LoVo (cell line): ENCODE data around the gene PYHIN1.
"Not testable (repeated sequence)": the region's sequence is repeated elsewhere in the genome, so short reads cannot be mapped to it uniquely, and the experiment has no call there.

Experiments
- DNase-seq: peaks from one replicate; pipeline ENCODE4 v3.0.0-alpha.2; 2016; ENCODE audit warnings: low spot score

Gene PYHIN1

DNA sequence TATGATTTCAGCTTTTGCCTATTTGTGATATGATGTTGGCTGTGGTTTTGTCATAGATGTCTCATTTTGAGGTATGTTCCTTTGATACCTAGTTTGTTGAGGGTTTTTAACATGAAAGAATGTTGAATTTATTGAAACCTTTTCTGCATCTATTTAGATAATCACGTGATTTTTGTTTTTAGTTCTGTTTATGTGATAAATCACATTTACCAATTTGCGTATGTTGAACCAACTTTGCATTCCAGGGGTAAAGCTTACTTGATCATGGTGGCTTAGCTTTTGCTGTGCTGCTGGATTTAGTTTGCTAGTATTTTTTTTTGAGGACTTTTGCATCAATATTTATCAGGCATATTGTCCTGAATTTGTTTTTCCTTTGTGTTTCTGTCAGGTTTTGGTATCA, 51.9 kb downstream of the PYHIN1 start:
- no peak for DNase-seq

DNA sequence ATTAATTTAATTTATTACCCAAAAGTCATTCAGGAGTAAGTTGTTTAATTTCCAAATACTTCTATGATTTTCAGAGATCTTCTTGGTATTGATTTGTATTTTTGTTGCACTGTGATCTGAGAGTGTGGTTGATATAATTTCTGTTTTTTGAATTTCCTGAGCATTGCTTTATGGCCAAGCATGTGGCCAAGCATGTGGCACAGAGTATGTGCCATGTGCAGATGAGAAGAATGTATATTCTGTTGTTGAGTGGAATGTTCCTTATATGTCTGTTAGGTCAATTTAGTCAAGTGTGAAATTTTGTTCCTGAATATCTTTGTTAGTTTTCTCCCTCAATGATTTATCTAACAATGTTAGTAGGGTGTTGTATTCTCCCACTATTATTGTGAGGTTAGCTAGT, 53.0 kb downstream of the PYHIN1 start:
- DNase-seq: no peak

DNA sequence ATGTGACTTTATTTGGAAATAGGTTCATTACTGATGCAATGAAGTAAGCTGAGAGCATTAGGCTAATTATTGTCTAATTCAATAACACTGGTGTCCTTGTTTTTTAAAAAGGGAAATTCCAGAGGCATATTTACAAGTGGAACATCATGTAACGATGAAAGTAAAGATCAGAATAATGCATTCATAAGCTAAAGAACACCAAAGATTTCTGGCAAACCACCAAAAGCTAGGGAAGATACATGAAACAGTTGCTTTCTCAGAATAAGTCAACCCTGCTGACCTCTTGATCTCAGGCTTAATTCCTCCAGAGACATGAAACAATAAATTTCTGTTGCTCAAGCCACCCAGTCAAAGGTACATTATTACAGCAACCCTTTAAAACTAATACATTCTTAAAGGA, 58.1 kb downstream of the PYHIN1 start:
- no peak for DNase-seq

DNA sequence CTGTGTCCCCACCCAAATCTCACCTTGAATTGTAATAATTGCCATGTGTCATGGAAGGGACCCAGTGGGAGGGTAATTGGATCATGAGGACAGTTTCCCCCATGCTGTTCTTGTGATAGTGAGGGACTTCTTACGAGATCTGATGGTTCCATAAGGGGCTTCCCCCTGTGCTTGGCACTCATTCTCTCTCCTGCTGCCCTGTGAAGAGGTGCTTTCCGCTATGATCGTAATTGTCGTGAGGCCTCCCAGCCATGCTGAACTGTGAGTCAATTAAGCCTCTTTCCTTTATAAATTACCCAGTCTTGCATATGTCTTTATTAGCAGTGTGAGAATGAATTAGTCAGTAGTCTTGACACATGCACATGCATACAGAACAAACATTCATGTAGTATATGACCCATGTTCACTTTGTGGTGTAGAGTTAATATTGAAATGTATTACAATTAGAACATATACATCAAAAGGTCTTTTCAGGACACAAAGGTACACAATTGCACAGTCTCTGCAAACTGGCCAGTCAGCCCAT, 61.5 kb downstream of the PYHIN1 start:
- DNase-seq: no peak

DNA sequence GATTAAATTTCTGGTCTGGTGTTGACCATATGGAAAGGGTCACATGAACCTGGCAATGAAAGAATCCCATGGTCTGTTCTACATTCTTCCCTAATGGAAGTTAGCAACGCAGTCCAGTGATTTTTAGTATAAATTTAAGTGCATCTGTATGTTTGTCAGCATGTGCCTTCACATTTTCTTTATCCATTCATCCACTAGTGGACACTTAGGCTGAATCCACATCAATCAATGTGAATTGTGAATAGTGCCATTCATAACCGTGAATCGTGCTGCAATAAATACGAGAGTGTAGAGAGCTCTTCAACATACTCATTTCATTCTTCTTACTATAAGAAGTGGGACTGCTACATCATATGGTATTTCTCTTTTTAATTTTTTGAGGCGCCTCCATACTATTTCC, 65.6 kb downstream of the PYHIN1 start:
- DNase-seq: no peak

DNA sequence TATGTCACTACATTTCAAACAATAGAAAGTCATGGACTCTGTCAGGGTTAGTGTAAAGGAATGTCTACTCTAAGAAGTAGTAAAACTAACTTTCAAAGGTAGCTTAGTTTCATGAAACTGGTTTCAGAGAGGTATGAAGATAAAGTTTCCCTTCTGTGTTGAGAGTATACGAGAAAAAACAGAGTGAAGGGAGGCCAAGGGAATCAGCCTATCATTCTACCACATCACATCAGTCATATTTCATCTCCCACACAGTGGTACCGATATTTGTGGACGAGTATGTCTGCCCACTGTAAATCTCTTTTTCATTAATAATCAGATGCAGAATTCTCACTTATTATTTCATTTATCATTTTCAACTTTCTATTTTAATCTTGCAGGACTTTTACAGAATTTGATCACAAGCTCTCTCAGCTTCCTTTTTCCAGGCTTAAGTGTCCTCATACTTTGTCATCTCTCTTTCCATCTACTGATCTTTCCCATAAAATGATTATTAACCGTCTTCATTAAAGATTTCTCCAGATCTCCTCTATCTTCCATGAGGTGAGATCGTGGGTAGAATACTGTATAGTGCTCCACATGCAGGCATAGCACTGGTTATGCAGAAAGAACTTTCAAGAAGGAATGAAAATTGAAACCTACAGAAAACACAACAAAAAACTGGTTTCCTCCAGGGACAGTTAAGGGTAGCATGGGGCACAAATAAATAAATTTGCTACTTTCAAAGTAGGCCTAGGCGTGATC, 66.9 kb downstream of the PYHIN1 start:
- no peak for DNase-seq

DNA sequence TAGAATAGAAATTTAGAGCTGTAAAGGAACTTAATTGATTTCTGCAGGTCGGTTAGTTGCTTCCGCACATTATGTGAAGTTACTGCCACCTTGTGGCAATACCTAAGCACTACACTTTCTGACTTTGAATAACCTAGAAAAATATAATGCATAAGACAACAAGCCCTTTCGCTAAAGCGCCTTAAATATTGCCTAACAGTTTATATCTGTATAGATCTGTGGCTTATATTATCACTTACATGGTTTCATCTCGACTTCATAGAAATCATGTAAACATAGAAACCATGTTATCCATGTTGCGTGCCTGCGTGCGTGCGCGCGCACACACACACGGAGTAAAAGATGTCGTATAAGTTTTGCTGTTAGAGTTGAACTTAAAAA, 67.4 kb downstream of the PYHIN1 start:
- peak; percentile 52 for DNase-seq

DNA sequence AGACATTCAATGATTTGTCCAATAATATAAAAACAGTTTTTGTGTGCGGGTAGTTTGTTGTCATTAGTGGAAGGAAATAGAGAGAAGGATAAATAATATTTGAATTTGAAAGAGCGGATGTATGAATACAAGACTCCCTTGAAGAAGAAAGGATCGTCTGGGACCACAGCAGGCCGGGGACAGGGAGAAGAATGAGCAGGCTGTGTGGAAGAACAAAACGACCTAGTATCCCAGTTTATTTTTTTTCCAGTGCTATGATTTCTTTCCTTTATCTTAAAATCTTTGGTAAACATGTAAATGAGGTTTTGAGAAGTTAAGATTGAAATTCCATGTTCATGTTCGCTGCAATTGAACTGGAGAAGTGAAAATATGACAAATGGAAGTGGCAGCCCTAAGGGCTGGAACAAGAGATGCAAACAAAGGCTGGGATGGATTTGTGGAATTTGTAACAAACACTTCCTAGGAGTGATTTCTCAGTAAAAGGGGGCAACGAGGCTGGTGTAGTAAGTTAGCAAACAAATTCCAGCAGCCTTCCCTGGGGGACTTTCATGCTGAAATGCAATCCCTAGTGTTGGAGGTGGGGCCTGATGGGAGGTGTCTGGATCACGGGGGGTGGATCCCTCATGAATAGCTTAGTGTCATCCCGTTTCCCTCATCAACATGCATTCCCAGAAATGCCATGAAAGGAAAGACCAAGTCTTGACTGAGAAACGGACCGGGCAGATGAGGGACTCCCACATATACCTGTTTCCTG, 68.1 kb downstream of the PYHIN1 start:
- no peak for DNase-seq

DNA sequence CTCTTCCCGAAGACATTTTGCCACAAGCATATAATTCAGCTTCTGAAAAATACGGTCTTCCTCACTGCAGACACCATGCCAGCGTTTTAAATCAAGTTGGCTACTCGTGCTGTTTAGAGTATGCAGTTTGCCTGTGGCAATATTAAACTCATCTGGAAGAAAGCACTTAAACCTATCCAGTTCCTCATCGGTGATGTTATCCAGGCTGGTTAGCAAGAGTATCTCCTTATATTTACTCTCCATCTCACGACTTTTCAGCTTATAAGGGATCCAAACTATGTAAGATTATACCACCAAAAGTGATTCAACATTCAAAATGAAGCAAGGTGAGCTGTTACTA, 68.7 kb downstream of the PYHIN1 start:
- DNase-seq: no peak

DNA sequence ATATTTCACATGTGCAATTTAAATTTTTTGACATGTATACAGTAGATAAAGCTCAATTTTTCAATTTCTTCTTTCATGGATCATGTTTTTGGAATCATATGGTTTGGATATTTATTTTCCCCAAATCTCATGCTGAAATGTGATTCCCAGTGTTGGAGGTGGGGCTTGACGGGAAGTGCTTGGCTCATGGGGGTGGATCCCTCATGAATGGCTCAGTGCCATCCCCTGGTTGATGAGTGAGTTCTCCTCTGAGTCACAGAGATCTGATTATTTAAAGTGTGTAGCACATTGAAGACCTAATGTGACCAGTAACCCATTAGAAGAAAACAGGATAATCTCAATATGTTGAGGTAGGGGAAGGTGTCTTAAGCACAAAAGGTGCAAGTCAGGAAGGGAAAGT, 69.3 kb downstream of the PYHIN1 start:
- DNase-seq: no peak

DNA sequence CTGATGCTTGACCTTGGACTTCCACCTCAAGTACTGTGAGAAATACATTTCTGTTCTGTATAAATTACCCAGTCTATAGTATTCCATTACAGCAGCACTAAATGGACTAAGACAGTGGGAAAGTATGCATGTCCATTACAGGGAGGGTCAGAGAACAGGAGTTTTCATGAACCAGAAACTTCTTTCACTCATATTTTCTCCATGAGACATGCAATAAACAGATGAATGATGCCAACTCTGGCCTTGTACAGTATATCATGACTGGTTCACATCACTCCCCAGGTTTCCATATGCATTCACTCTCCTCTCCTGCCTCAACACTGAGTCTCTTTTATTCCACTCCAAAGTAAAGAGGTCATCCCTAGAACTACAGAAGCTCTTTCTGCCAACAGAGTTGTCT, 73.8 kb downstream of the PYHIN1 start:
- DNase-seq: no peak

DNA sequence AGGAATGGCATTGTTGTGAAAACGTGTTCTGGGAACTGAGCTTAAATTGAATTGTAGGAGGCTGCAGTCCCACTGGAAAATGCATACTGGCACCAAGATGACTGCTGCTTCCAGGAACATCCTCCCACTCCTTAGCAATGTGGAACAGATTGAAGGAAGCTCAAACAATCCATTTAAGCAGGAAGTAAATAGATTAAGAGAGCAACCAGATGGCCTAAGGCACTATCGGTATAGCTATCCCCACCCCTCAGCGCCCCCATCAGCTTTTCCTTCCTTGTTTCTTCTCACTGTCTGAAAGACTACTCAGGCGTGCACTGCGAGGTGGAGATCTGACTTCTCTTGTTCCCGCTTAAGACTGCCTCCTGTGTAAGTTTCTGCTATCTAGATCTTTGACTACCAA, 74.3 kb downstream of the PYHIN1 start:
- DNase-seq: no peak

DNA sequence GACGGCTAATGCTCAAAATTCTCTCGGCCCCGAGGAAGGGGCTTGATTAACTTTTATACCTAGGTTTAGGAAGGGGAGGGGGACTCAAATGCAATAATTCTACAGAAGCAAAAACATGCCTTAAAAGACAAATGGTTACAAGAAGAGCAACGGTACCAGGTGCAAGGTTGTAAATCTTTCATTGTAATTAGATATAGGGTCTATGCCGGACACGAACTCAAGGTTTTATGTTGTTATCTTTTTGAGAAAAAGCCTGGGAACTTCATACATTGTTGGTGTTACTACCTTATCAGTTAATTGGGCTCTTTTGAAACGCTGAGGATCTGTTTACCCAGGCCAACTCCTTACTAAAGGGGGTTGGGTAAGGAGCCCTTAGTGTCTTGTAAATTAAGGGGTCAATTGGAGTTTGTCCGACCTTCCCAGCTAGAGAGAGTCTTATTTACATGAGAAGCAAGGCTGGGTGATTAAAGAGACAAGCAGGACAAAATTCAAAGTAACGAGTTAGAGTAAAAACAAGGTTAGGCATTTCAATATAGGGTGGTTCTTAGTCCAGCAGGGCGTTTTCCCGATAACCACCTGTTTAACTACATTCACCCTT, 75.0 kb downstream of the PYHIN1 start:
- DNase-seq: not testable (repeated sequence)

DNA sequence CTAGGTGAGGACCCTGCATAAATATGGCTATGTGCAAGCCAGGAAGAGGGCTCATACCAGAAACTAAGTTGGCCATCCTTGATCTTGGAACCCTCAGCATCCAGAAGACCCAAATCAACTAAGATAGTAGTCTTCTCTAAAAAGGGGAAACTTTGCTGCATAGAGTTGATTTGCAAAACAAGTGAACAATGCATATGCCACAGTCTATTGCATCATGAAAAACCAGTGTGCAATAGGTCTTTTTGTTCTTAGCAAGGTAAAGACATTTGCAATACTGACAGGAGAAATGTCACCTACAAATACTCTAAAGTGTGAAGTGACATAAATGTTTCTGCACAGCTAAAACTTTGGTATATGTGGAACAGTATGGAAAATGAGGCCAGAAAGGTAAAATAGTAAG, 76.4 kb downstream of the PYHIN1 start:
- DNase-seq: no peak

DNA sequence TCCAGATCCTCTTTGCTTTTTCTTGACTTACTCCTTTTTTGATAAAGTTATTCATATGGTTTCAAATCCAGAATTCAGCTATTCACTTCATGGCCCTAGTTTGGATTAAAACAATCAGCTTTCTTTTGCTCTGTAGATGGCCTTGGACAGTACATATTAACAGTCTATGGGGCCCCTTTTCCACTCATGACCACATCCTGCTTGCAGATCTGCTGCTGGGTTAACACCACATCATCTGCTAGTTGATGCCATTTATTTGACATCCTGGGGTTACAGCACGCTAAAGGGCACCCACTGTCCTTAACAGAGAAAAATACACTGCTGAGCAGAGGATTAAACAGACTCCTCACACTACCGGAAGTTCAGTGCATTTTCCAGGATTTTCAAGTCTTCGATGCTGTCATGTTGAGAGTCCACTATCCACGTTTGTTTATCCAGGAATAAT, 77.4 kb downstream of the PYHIN1 start:
- no peak for DNase-seq

DNA sequence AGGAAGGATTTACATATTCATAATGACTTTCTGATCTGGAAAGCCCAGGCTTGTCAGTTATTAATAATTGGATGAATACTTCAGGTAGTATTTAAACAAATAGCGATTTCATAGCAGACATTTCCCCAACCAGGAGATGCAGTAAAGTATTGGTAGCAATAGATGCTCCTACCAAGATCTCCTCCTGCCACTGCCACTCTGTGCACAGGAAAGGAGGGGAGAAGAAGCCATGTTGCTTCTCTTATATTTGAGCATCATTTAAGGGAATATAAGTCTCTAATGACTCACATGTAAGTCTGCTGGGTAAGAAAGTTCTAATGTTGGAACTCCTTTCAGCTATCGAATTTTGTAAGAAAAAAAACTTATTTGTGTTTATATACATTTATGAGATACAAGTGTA, 77.9 kb downstream of the PYHIN1 start:
- DNase-seq: no peak

DNA sequence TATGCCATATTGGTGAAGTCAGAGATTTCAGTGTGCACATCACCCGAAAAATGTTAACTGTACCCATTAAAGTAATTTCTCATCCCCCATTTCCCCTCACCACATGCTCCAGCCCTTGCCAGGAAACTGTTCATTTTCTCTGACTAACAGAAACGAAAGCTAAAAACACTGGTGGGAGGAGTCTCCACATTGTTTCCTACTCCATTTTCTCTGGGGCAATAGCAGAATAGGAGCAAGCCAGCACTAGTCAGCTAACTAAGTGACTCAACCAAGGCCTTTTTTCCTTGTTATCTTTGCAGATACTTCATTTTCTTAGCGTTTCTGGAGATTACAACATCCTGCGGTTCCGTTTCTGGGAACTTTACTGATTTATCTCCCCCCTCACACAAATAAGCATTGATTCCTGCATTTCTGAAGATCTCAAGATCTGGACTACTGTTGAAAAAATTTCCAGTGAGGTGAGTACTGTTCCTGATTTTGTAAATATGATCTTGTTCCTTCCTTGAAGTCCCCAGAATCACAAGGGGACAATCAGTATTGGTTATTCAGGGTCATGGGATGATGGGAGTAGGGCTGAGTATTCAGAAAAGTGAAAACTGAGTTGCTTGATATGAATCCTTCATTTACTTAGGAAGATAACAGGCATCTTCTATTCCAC, 78.5 kb downstream of the PYHIN1 start, which contains the start of gene IFI16:
Gene IFI16, plus strand, starts transcription at position 204 of the 658 bp plus-strand sequence. CDS start 4,774 bp downstream, outside the sequence.
- peak; percentile 42 for DNase-seq

DNA sequence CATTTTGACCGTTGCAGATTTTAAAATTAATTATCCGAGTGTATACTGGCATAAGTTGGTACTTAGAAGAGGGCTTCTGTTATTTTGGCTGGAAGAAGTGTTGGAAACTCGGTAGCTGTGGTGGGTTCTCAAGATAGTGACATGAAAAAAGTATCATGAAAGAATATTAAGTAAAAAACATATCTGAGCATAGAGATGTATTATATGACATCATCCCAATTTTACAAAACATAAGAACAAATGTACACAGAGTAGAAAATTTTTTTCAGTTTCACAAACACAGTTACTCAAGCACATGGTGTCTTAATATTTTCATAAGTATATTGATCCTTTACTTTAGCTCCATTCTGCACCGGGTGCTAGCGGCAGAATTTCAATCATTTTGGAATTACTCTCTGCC, 79.0 kb downstream of the PYHIN1 start:
- no peak for DNase-seq

DNA sequence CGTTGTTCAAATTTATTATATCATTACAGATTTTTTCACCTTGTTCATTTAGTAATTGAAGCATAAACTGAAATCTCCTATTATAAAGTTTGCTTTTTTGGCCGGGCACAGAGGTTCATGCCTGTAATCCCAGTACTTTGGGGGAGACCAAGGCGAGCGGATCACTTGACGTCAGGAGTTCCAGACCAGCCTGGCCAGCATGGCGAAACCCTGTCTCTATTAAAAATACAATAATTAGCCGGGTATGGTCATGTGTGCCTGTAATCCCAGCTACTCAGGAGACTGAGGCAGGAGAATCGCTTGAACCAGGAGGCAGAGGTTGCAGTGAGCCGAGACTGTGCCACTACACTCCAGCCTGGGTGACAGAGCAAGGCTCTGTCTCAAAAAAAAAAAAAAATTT, 79.6 kb downstream of the PYHIN1 start:
- DNase-seq: not testable (repeated sequence)

DNA sequence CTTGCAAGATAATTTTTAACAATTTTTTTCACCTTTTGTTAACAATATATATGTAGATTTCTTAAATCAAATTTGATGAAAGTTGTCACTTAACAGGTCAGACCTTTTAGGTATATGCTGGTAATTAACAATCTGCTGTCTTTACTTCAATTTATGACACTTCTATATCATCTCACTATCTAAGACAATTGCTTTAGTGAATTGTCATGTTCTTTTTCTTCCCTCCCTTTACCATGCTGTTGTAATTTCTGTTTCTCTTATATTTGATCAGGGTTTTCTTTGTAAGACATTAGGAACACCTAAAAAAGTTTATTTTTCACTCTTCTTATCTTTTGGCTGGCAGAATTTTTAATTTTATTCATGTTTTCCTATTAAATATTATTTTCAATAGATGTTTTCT, 80.4 kb downstream of the PYHIN1 start:
- no peak for DNase-seq

DNA sequence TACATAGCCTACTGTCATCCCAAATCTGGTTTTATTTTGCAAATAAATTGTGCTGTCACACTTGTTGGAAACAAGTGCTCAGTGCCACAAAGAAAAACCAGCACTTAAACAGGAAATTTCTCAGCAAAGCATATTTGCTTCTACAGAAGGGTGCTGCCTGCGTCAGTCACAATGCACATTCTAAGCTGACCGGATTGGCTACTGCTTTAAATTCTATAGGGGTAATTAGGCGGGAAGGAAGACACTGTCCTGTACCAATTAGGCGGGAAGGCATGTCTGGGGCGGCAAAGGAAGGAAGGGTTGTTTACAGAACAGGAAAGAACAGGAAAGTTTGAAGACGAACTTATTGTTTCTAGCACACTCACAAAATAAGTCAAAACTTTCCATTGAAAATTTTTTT, 81.1 kb downstream of the PYHIN1 start:
- DNase-seq: no peak

DNA sequence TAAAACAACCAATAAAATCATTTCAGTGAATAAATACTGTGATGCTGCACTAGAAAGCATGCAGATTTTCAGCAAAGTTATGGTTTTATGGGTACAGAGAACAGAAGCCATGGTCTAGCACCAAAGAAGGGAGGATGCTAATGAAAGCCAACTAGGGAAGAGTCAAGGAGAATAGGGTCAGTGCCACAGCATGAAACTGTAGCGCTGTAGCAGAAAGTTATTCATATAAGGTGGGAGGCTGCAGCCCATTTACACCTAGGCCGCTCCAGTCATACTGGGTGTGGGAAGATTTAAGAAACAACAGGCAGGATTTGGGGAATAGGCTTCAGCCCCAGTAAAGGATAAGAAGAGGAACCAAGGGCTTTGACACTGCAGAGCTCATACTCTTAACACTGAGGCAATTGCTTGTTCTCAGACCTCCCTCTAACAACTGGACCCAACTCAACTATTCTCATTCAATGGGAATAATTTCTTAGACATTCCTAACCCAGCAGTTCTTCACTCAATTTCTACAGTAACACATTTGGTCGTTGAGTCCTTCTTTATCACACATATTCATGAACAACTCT, 82.7 kb downstream of the PYHIN1 start:
- no peak for DNase-seq
